Breast epithelium (tissue), 4 donors: Measurements from ENCODE around the gene CRACDL. TPM values are rescaled to one million over a fixed set of nuclear protein-coding genes. Genes with fewer than 3 reads are reported as not detected.

Experiments used
- DNase-seq, 2 donors: peaks; one replicate each; pipeline ENCODE4 v3.0.0-alpha.2; 2019; ENCODE audit warnings: low spot score in 2 of 2
- H3K27ac ChIP-seq, 2 donors: fragments of 200-600 bp; sonication (generic) in 1 of 2; one replicate each; pipeline ENCODE4 v1.5.1; 2016 to 2019; ENCODE audit warnings: mild to moderate bottlenecking in 1 of 2
- H3K27me3 ChIP-seq, 2 donors: fragments of 200-600 bp; sonication (generic) in 1 of 2; one replicate each; pipeline versions ENCODE4 v1.5.1 to v1.6.0; 2017 to 2019; ENCODE audit warnings: control low read depth in 1 of 2, mild to moderate bottlenecking in 1 of 2
- H3K36me3 ChIP-seq: fragments of 200-600 bp; one replicate; pipeline ENCODE4 v1.5.1; 2019
- H3K4me1 ChIP-seq, 2 donors: fragments of 200-600 bp; sonication (generic); one replicate each; pipeline ENCODE4 v1.5.1; 2016 to 2019; ENCODE audit warnings: control low read depth in 1 of 2
- H3K4me3 ChIP-seq, 3 donors: fragments of 200-600 bp; sonication (generic); 1 replicate in 2 of 3; 2 replicates in 1 of 3; pipeline ENCODE4 v1.5.1; 2016 to 2019; ENCODE audit warnings: mild to moderate bottlenecking in 3 of 3, moderate library complexity in 2 of 3
- H3K9me3 ChIP-seq, 2 donors: fragments of 200-600 bp; sonication (generic) in 1 of 2; one replicate each; pipeline ENCODE4 v1.5.1; 2016 to 2019; ENCODE audit warnings: control low read depth in 1 of 2
- CTCF ChIP-seq, 3 donors: fragments of 450-650 bp; IDR thresholded peaks; one replicate each; pipeline ENCODE4 v1.5.1; 2016 to 2017; ENCODE audit warnings: antibody characterized with exemption in 3 of 3, mild to moderate bottlenecking in 3 of 3, moderate library complexity in 3 of 3
- POLR2A ChIP-seq: fragments of 450-650 bp; IDR thresholded peaks from one replicate; pipeline ENCODE4 v1.6.1; 2016; ENCODE audit warnings: antibody characterized with exemption, mild to moderate bottlenecking, moderate library complexity
- POLR2AphosphoS5 ChIP-seq, 3 donors: sonication (generic); formaldehyde crosslinking; IDR thresholded peaks; one replicate each; pipeline ENCODE4 v1.6.1; 2017; ENCODE audit warnings: antibody characterized with exemption in 3 of 3
- intact Hi-C: fragments of 100-400 bp; cut with DNase I; formaldehyde crosslinking; loops from one replicate; pipeline ENCODE4 v1.15.1; 2023; ENCODE audit warnings: low total_unique reads
- total RNA-seq, 3 donors: library from RNA; depleted of rRNA; stranded (reverse); fragments of >200 nt; gene quantifications; one replicate each; pipeline ENCODE4 v1.1.0, GENCODE V29; 2016

CRACDL gene
- total RNA-seq, 3 donors from 2014 or later, result 0.96 to 12.1 (median 10.8) TPM

GRCh38 chr2:98776136-98776535 is 159.9 kb downstream of the CRACDL start:
- H3K9me3 ChIP-seq, result no peaks in the 10 kb centered on the region
- H3K36me3 ChIP-seq, result no peaks in the 10 kb centered on the region
- peaks cover 0 to 6% of the 10 kb centered on the region in 2 donors for H3K4me1 ChIP-seq
- no peaks in the 10 kb centered on the region for H3K27me3 ChIP-seq
- H3K27ac ChIP-seq, result peak overlapping the region; percentile 84 to 90
- intact Hi-C loops, result no loop called here
- no peak for DNase-seq
- no peak for TF ChIP-seq CTCF (IDR thresholded peaks at IDR 0.05)
- TF ChIP-seq POLR2AphosphoS5 (IDR thresholded peaks at IDR 0.05), result no peak
- H3K4me3 ChIP-seq, result peak overlapping the region in 1 of 3 donors; percentile 38

- Histone ChIP-seq H3K4me3 (peak overlapping the region in 2 of 3 donors; percentile 33 to 38), H3K4me1 (peaks cover 0 to 6% of the 10 kb centered on the region in 2 donors), H3K9me3 (no peaks in the 10 kb centered on the region), H3K27ac (peak overlapping the region; percentile 84 to 90), H3K36me3 (no peaks in the 10 kb centered on the region), H3K27me3 (no peaks in the 10 kb centered on the region)
- no peak for TF ChIP-seq CTCF (IDR thresholded peaks at IDR 0.05)
- peak in 1 of 3 donors; percentile 6 for TF ChIP-seq POLR2AphosphoS5 (IDR thresholded peaks at IDR 0.05)
- intact Hi-C loops, result no loop called here
- DNase-seq, result peak in 1 of 2 donors; percentile 85
These were observed 160.7 kb downstream of the CRACDL start for GRCh38 chr2:98775146-98775986.

DNA sequence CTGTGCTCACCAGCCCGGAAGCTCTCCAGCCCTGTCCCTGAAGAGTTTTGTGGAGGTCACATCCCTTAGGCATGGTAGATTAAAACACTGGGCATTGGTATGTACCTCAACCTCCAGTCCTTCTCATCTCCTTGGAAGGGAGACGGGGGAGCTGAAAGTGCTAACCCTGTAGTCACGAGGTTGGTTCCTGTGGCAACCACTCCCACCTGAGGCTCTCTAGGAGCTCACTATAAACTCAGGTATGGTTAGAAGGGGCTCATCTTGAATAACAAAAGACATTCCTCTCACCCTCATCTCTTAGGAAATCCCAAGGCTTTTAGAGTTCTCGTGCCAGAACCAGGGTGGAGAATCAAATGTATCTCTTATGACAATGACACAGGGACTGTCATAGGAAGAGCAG is 162.1 kb downstream of the CRACDL start:
- H3K27me3 ChIP-seq, result no peaks in the 10 kb centered on the region
- H3K36me3 ChIP-seq, result no peaks in the 10 kb centered on the region
- H3K4me1 ChIP-seq, result peaks cover 6% of the 10 kb centered on the region in 2 donors
- intact Hi-C loops, result no loop called here
- H3K9me3 ChIP-seq, result no peaks in the 10 kb centered on the region
- TF ChIP-seq CTCF (IDR thresholded peaks at IDR 0.05) (no peak), POLR2AphosphoS5 (IDR thresholded peaks at IDR 0.05) (no peak), POLR2A (no peak)
- DNase-seq, result no peak
- H3K4me3 ChIP-seq, result no peak overlapping the region
- peak overlapping the region in 1 of 2 donors; percentile 84 for H3K27ac ChIP-seq

GRCh38 chr2:98773169-98773568 is 162.9 kb downstream of the CRACDL start:
- no peak overlapping the region for H3K4me3 ChIP-seq
- H3K36me3 ChIP-seq, result no peaks in the 10 kb centered on the region
- H3K27me3 ChIP-seq, result no peaks in the 10 kb centered on the region
- intact Hi-C loops, result no loop called here
- TF ChIP-seq POLR2AphosphoS5 (IDR thresholded peaks at IDR 0.05), result no peak
- TF ChIP-seq POLR2A, result no peak
- TF ChIP-seq CTCF (IDR thresholded peaks at IDR 0.05), result no peak
- H3K27ac ChIP-seq, result peak overlapping the region; percentile 27 to 53
- no peak for DNase-seq
- H3K9me3 ChIP-seq, result no peaks in the 10 kb centered on the region
- peaks cover 6 to 7% of the 10 kb centered on the region in 2 donors for H3K4me1 ChIP-seq

GRCh38 chr2:98772536-98772935 is 163.5 kb downstream of the CRACDL start:
- TF ChIP-seq CTCF (IDR thresholded peaks at IDR 0.05) (no peak), POLR2AphosphoS5 (IDR thresholded peaks at IDR 0.05) (no peak), POLR2A (no peak)
- intact Hi-C loops, result no loop called here
- Histone ChIP-seq H3K36me3 (no peaks in the 10 kb centered on the region), H3K4me1 (peaks cover 6 to 7% of the 10 kb centered on the region in 2 donors), H3K9me3 (no peaks in the 10 kb centered on the region), H3K27me3 (no peaks in the 10 kb centered on the region), H3K27ac (peak overlapping the region; percentile 27 to 53), H3K4me3 (peak overlapping the region in 1 of 3 donors; percentile 33)
- DNase-seq, result peak in 1 of 2 donors; percentile 49
